HFFc6 (cell line): ENCODE data around the gene PICK1. TPM values are rescaled to one million over a fixed set of nuclear protein-coding genes. Genes with fewer than 3 reads are reported as not detected.

Experiments used
- DNase-seq: peaks from one replicate; pipeline ENCODE4 v3.0.0-alpha.2; 2018
- H3K27ac Mint-ChIP-seq: 2 replicates; pipeline ENCODE4 v1.8.0; 2020; ENCODE audit warnings: mild to moderate bottlenecking, mixed read lengths
- H3K27me3 Mint-ChIP-seq: 2 replicates; pipeline ENCODE4 v1.8.0; 2021; ENCODE audit warnings: mild to moderate bottlenecking, moderate library complexity, mixed read lengths; ENCODE audit not compliant: insufficient read depth
- H3K36me3 Mint-ChIP-seq: 2 replicates; pipeline ENCODE4 v1.8.0; 2021; ENCODE audit warnings: low read depth, mixed read lengths
- H3K4me1 Mint-ChIP-seq: 2 replicates; pipeline ENCODE4 v1.8.0; 2020; ENCODE audit warnings: low read depth, mixed read lengths
- H3K4me3 Mint-ChIP-seq: 2 replicates; pipeline ENCODE4 v1.8.0; 2020; ENCODE audit warnings: mild to moderate bottlenecking, moderate library complexity, mixed read lengths
- H3K9me3 Mint-ChIP-seq: 2 replicates; pipeline ENCODE4 v1.8.0; 2020; ENCODE audit warnings: mild to moderate bottlenecking, mixed read lengths
- total RNA-seq, 6 experiments: library from RNA; stranded (reverse); fragmentation: NEBNext Ultra II Directional; extraction: Animal tissue kit (Norgen Biotek cat#: 25700); gene quantifications; 2 replicates in 1 of 6; 3 replicates in 5 of 6; pipeline ENCODE4 v1.2.3, GENCODE V29; 2021
- TF ChIP-seq, protein P1 (sequence below): fragments of 200-600 bp; sonication (generic); IDR thresholded peaks from 2 replicates; pipeline ENCODE4 v1.5.0; 2021; ENCODE audit warnings: antibody characterized with exemption, mild to moderate bottlenecking

PICK1 gene
- total RNA-seq, 6 experiments from 2014 or later = 7.0 to 10.0 (median 7.7) TPM

GRCh38 chr22:38106814-38107578, 49.8 kb downstream of the PICK1 start:
- Mint-ChIP-seq H3K4me3 (no peak overlapping the region), H3K27me3 (no peaks in the 10 kb centered on the region; the same call in 1 of the 2 replicates), H3K27ac (no peak overlapping the region), H3K9me3 (peaks cover 3% of the 10 kb centered on the region; the same call in 1 of the 2 replicates), H3K36me3 (no peaks in the 10 kb centered on the region), H3K4me1 (0 out of 2 replicates have a peak, but pooled peaks cover 8% of the 10 kb centered on the region)
- no peak for DNase-seq
- TF ChIP-seq, protein P1, sequence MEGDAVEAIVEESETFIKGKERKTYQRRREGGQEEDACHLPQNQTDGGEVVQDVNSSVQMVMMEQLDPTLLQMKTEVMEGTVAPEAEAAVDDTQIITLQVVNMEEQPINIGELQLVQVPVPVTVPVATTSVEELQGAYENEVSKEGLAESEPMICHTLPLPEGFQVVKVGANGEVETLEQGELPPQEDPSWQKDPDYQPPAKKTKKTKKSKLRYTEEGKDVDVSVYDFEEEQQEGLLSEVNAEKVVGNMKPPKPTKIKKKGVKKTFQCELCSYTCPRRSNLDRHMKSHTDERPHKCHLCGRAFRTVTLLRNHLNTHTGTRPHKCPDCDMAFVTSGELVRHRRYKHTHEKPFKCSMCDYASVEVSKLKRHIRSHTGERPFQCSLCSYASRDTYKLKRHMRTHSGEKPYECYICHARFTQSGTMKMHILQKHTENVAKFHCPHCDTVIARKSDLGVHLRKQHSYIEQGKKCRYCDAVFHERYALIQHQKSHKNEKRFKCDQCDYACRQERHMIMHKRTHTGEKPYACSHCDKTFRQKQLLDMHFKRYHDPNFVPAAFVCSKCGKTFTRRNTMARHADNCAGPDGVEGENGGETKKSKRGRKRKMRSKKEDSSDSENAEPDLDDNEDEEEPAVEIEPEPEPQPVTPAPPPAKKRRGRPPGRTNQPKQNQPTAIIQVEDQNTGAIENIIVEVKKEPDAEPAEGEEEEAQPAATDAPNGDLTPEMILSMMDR = no peak; the same call in 1 of the 2 replicates

DNA sequence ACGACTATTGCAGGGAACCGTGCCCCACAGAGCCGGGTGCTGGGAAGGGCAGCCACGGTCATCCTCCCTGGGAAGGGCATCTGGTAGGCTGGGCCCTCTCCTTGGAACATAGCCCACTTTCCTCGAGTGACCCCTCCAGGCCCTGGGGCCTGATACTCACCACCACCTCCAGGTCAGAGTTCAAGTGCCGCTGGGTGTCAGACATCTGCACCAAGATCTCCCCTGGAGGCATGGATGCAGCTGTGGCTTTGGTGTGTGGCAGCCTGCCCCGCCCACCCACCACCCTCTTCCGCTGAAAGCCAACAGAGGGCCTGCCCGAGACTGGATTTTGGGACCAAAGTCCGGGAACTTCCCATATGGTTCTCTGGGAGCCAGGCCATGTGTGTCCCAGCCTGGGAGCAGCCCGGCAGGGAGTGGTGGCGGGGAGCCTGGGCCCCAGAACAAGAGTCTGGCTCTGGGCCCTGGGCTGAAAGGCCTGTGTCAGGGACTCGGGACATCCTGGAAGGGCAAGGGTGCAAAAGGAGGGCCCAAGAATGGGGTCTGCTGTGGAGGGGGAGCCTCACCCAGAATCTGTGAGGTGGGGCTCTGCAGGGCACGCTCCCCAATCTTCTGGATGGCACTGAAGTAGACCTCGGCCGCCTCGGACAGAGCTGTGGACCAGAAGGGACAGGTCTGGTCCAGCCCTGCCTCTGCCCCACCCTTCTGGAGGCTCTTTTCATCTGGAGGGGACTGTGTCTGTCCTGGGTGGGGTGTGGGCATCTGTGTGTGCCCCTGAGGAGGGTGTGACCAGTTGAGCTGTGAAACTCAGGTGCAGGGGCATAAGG, 50.7 kb downstream of the PICK1 start:
- Mint-ChIP-seq H3K9me3 (peaks cover 3% of the 10 kb centered on the region; the same call in 1 of the 2 replicates), H3K27ac (no peak overlapping the region), H3K27me3 (peaks cover 1% of the 10 kb centered on the region), H3K36me3 (no peaks in the 10 kb centered on the region), H3K4me3 (no peak overlapping the region), H3K4me1 (0 out of 2 replicates have a peak, but pooled peaks cover 8% of the 10 kb centered on the region)
- TF ChIP-seq, protein P1 = no peak
- DNase-seq = no peak

- Mint-ChIP-seq H3K4me1 (0 out of 2 replicates have a peak, but pooled peaks cover 12% of the 10 kb centered on the region), H3K4me3 (no peak overlapping the region), H3K9me3 (peaks cover 3% of the 10 kb centered on the region; the same call in 1 of the 2 replicates), H3K36me3 (no peaks in the 10 kb centered on the region), H3K27ac (no peak overlapping the region), H3K27me3 (peaks cover 3% of the 10 kb centered on the region)
- TF ChIP-seq, protein P1 = no peak
- DNase-seq = no peak
Measured at GRCh38 chr22:38108561-38109319, 51.5 kb downstream of the PICK1 start.

DNA sequence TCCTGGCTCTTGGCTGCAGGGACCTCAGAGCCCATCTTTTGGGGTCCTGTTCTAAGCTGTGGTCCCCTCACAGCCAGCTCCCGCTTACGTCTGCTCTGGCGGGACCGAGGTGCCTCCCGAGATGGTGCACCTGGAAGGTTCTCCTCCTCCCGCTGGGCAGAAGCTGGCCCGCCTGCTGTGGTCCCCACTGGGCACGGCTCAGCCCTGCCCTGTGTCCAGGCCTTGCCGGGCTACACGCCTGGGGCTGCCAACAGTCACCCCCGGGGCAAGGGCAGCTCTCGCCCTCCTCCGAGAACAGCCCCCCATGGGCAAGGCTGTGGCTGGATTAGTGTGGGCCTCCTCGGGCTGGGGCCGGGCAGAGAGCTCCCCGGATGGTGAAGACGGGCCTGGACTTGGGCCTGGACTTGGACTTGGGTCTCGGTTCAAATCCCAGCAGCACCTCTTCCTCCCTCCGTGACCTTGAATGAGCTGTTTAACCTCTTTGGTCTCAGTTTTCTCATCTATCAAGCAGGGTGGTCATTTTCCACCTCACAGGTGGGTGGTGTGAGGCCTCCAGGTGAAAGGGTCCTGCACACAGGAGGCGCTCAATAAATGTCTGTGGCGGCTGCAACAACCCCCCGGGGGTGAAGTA, 52.3 kb downstream of the PICK1 start:
- no peak overlapping the region for H3K27ac Mint-ChIP-seq
- H3K27me3 Mint-ChIP-seq = peaks cover 5% of the 10 kb centered on the region
- TF ChIP-seq, protein P1 = no peak
- H3K4me1 Mint-ChIP-seq = peaks cover 18% of the 10 kb centered on the region
- no peak overlapping the region for H3K4me3 Mint-ChIP-seq
- peaks cover 3% of the 10 kb centered on the region; the same call in 1 of the 2 replicates for H3K9me3 Mint-ChIP-seq
- H3K36me3 Mint-ChIP-seq = no peaks in the 10 kb centered on the region
- no peak for DNase-seq
